Activated CD8-positive, alpha-beta memory T cell treated with anti-CD3 and anti-CD28 coated beads for 48 hours (primary cell): ENCODE results near the gene FNTB.

Source experiments
- DNase-seq, 3 experiments: peaks; one replicate each; pipeline ENCODE4 v3.0.0-alpha.2; 2020; ENCODE audit warnings: low read depth in 2 of 3, low spot score in 2 of 3

Gene FNTB

DNA sequence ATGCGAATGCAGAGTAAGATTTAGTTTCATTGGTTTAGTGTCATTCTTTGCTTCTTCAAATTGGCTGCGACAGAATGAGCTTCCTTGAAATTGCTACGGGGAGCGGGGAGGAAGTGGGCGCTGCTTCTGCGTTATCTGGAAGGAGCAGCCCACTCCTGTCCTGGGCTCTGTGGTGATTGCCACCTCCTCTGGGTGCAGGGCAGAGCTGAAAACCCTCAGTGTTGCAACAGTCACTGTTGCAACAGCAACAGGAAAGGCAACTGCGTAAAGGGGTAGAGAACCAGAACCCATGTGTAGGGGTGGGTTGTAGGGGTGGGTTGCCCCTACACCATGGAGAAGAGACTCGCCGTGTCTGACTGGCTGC lies 57.9 kb downstream of the FNTB start:
- no peak for DNase-seq

DNA sequence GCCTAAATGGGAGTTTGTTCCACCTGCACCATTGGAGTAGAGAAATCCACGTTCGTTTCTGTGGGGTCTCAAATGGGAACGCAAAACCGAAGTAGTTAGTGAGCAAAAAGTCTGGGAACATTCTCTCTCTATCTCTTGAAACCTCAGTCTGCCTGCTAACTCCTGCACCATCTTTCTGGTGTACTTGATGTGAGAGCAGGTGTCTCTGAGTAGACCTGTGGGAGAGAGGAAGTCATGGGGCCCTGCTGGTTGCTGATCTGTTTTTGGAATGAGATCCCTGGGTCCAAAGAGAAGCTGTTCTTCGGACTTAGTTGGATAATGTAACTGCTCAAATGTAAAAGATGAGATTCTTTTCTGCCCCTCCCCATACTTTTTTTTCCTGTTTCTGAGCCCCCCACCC lies 58.3 kb downstream of the FNTB start:
- DNase-seq, result no peak

DNA sequence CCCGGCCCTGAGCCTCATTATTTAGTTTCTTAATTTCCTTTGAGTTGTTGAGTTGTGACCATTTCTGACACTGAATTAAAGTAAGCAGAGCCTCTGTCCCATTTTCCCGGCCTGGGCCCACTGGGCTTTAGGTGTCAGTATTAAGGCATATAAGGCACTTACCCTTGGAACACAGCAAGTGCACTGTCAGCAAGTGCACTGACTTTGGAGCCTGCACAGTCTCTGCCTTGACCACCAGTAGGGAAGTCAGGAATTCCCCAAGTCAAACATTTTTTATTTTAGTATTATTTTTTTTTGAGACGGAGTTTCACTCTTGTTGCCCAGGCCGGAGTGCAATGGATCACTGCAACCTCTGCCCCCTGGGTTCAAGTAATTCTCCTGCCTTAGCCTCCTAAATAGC lies 59.0 kb downstream of the FNTB start:
- DNase-seq, result no peak

DNA sequence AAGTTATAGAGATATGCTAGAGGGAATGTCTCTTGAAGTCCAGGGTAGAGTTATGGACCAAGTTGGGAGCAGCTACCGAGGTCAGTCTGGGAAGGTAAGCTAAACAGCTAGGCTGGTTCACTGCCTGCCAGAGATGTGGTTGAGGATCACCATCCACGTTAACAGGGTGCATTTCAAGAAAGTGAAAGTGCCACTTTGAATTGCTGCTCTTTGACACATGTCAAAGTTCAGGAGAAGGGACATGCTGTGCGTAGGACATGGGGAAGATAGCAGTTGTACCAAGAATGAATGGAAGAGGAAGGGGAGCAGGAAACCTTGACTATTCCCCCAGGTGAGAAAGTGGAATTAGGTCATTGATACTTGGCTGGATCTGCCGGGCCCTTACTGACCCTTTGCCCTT lies 66.1 kb downstream of the FNTB start:
- no peak for DNase-seq

DNA sequence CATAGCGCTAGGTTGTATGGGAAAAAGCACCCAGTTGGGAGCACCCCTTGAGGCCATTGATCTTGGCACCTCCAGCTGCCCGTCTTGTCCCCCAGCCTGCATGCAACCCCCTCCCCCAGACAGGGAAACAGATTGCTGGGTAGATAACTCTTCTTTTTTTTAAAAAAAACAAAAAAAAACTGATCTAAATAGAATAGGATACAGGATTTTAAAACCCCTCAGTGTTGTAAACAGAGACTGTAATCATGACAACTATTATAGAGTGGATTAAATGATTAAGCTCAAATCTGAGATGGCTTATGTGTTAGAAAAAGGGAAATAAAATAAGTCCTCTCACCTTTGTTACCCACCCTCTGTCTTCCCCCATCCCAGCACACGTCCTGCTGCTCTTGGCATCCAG lies 66.8 kb downstream of the FNTB start:
- no peak for DNase-seq

DNA sequence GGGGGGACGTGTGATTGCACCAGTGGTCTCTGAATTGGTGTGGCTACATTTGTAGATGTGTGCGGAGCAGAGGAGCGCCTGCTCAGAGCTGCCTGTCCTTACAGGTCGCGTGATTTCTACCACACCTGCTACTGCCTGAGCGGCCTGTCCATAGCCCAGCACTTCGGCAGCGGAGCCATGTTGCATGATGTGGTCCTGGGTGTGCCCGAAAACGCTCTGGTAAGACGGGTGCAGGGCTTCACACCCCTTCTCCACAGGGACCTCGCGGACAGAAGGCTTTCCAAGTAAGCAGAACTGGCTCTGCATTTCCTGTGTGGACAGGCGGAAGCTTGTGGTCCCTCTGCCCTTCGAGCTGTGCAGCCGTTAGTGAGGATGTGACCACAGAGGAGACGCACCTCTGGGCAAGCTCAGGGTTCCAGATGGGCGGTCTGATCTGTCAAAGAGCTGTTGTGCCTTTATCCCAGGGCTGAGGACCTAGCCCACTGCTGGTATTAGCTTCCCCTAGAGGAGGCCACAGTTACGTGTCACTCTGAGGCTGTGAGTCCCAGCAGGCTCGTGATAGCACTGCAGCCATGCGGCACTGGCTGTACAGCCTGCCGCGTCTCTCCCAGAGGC lies 67.9 kb downstream of the FNTB start:
- DNase-seq, result no peak

DNA sequence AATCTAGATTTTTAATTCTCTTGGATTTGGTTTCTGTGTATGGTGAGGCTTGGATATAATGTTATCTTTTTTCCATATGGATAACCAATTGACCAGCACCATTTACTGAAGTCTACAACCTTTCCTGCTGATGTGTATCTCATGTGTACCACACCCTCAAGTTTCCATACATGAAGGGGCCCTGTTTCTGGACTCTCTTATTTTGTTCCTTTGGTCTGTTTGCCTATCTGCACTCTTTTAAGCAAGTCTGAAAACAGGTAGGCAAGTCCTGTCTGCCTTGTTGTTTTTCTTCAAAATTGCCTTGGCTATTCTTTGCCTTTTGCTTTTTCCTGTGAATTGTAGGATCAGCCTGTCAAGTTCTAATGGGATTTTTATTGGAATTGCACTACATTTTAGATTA lies 71.0 kb downstream of the FNTB start:
- no peak for DNase-seq

DNA sequence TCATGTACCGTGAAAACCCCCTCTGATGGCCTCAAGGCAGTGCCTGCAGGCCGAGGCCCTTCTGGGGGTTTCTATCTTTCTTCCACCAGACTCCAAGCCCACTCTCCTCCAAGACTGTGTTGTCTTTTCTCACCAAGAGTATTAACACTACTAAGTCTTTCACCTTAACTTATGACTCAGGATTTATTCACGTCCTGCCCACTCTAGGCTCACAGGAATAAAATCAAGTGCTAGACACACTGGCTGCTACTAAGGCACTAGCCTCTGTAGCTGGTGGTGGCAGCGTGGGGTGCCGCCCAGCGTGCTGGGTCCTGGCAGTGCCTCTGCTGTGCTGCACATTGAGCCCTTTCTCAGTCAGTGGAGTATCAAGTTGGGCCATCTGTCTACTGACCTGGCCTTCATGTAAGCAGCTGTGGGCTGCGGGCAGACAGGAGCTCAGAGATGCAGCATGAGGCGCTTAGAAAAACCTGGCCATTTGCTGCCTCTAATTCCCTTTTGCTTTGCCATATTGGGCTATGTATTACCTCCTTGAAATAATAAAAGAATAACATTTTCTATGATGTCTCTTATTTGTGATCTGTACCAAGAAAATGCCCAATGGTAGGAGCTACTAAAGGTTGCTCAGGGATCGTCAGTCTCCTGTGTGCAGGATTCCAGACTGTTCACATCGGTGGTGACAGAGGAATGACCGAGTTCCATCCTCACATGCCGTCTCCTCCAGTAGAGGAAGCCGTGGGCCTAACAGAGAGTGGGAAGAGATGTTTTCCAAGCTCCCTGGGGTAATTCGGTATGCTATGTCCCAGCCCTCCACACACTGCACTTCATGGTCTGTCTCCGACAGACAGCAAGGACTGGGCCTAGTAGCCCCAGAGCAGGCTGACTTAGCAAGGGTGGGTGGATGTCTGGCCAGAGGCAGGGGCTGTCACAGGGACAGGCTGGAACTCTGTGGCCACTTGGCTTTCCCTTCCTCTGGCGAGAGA lies 75.7 kb downstream of the FNTB start:
- no peak for DNase-seq

DNA sequence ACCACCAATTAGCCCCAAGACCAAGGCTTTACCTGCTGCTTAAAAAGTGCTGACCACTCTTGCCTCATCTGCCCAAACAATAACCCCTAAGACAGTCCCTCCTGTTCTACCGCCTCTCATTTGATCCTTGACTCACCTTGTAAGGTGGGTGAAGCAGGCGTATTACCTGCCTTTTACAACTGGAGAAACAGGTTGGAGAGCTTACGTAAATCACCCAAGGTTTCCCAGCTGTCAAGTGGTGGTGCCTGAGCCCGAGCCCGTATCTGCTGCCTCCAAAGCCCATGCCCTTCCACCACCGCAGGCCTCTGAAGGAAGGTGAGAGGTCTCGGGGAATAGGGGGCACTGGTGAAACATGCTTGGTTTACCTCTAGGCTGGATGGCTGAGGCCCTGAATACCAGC lies 79.0 kb downstream of the FNTB start:
- no peak for DNase-seq

DNA sequence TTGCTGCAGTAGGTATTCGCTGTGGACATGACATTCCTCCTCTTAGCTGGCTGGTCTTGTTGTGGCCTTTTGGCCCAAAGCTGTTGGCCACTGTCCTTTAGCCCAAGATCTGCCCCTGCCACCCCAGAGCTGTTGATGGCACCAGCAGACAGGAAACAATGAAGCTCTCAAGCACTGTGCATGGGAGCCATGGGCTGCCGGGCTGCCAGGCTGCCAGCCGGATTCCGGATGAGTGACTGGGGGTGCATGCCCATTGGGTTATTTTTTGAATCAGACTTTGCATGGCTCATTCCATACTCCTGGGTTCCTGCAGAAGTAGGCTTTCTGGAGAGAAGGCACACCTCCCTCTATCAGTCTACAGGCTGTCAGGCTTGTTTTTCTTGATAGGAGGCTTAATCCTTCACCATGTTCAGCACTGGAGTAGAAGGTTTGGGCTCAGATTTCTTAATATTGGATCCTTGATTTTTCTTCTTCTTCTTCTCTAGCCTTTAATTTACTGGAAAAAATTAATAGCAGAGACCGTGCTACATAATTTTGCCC lies 83.2 kb downstream of the FNTB start:
- DNase-seq, result no peak

DNA sequence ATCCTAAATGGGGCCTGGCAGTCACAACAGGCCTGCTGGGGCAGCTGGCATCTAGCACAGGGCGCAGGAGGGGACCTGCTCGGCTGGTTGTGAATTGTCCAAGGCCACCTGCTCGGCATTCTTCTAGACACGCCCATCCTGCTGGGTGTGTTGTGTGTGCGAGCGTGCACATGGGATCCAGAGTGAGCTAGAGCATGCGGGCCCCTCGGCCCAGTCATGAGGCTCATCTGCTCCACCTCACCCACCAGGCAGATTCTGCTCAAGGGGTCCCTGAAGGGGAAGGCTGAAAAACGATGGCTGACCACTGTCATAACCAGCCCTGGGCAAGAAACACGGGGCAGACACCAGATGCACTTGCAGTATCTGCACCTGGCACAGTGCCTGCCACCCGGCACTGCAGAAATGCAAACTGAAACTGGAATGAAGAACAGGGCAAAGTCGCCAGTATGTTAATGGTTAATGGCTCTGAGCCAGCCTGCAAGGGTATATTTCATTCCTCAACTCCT lies 83.8 kb downstream of the FNTB start:
- DNase-seq, result no peak

DNA sequence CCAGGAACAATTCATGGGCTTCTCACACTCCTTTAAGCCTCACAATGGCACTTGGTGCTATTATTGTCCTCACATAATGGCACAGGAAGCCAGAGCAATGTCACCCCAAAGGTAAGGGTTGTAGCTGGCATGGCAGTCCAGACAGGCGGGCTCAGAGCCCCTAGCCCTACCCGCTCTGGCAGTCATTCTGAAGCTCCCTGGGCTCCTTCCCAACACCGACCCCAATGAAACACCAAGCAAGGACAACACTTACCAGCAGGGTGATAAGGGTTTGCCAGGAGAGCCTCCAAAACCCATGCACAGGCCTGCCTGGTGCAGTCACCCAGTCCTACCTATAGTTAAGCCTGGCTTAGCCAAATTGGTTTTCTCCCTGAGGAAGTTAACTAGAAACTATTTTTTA lies 84.8 kb downstream of the FNTB start:
- no peak for DNase-seq

DNA sequence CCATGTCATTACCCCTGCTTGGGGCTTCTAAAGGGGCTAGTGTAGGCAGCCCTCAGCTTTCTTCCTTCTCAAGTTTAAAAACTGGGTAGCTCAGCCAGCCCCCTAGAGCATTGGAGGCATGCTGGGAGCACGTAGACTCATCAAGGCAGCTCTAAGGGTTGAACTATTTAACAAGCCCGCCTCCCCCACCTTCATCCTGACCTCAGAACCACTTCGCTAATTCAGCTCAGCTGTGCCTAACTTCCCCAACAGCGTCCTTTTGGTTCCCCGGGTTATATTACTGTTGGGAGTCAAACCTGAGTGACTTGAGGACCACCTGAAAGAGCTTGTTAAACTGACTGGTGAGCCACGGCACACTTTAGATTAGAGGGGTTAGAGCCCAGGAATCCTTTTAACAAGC lies 85.6 kb downstream of the FNTB start:
- no peak for DNase-seq

DNA sequence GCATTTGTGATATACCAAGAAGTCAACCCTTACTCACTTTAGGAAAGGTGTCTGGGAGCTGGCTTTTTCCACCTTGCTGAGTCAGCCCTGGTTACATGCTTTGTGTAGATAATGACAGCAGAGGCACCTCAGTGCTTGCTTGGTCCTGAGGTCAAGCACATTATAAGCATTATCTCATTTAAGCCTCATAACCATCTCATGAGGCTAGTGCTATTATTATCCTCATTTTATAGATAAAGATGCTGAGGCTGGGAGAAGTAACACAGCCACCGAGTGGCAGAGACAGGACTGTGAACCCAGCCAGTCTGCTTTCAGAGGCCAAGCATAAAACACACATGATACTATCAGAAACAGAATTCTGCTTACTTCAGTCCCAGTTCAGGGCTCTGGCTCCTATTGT lies 86.2 kb downstream of the FNTB start:
- no peak for DNase-seq

DNA sequence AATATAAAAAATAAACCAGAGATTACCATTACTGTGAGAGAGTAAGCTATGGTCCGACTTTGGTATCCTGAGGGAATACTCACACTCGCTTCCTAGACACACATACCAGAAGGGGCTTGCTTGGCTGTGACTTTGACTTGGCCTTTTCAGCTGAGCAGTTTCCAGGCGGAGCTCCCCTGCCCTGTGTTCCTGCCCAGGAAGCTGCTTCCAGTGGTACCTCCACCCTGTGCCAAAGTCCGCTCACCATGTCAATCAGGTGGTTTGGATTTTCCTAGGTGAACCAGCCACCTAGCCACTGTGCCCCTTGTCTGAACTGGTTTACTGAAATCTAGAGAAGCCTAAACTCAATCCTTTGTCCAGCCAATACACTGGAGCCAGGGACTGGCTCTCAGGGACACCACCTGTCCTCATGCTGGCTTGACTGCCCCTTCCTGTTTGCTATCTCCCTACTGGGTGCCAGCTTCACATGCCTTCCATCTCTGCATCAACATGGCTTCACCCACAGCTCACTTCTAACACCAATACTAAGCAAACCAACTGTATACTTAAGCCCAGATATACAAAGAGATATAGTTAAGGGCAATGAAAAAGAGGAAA lies 87.0 kb downstream of the FNTB start:
- DNase-seq, result no peak

DNA sequence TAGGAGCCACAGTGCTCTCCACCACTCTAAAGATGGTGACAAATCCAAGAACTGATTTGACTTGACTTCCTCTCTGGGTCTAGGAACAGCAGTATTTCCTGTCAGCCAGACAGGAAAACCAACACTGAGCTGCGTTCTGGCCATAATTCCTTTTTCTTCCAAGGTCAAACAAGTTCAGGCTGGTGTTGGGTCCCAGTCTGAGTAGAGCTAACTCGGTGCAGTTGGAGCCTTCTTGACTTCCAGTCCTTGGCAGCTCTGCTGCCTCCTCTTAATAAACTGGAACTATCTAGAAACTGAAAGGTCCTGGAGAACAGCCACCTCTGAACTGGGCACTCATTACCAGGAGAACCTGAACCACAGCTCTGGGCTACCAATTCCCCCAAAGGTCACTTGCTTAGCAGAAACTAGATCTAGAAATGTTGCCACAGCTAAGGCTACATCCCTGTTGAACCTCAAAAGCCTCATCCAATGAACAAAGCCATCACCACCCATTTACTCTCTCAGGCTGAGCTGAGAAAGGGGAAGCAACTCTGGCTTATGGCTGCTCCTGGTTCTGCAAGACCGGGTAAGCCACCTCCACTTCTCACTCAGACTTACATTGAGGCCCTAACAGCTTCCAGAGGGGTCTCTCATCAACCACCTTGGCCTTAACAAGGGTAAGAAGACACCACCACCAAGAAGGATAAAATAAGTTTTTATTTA lies 87.9 kb downstream of the FNTB start:
- no peak for DNase-seq

DNA sequence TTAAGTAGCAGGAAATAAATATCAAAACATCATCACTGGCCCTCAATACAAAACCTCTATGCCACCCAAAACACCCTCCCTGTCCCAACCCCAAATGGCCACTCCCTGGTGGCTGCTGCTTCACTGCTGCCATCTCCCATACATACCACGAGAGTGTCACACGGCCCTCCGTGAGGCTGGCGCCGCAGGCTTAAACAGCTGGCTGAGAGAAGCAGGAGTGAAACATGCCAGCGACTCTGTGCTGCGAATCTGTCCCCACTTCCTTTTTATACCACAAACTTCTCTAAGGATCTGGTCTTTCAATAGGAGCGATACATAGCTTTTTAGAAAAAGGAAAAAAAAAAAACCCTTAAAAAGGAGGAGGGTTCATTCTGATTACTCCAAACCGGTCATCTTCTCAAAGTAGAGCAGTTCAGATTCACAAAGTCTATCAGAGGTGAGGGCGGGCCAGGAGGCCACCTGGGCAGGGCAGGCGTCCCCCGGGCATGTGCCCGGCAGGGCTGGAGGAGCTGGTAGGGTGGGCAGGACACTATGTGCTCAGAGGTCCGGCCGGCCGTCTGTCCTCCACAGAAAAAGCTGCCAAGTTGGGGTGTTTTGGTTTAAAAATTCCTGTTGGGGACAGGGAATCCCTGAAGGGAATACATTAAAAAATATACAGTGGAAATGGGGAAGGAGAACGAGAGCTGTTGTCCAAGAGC lies 89.1 kb downstream of the FNTB start:
- no peak for DNase-seq

DNA sequence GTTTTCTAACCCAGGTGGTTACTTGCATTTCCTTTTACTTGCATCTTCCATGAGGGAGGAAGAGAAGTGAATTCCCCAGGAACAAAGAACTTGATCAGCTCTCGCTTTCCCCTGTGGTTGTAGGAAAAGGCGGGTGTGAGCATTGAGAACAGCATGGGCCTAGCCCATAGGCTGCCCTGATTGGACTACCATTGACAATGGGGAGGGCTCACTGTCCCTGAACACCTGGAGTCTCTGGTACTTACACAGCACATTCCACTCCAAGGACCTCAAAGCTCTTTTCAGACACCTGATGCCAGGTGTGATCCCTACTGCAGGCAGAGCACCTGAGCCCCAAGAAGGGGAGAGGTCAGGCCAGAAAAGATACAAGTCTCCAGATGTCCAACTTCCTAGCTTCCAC lies 90.6 kb downstream of the FNTB start:
- DNase-seq, result no peak

DNA sequence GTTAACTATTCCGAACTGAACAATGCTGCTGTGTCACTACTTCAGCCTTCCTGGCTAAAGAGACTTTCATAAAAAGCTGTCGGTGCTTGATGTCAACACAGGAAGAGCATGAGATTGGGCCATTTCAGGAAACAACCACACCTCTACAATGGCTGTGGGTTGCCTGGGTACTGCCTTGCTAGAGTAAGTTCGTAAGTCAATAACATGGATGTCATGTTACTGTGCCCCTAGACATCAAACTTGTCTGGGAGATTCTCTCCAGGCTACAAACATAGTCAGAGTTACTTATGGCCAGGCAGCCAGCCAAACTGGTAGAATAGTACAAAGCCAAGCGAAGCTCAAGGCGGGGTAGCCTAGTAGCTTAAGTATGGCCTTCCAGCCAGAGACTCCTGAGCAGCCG lies 92.5 kb downstream of the FNTB start:
- DNase-seq, result no peak

DNA sequence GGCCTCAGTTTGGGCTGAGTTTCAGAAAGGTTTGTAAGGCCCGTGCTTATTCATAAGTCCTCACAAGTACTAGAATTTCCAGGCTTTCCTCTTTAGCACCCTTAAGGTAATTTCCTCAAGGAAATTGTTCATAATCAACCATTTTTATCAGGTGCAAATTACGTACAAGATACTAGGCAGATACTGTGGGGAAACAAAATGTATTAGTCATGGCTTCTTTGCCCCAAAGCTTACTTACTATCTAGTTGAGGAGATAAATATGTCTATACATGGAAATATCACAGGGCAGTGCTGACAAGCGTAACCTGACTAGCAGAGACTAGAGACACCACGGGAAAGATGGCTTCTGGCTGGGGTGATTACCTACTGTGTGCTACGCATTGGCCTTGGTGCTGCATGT lies 93.1 kb downstream of the FNTB start:
- no peak for DNase-seq
